CD4-positive, alpha-beta T cell treated with Interleukin-10 for 1 hour (primary cell): Measurements from ENCODE around the gene SSTR5.

ENCODE experiments used
- DNase-seq: peaks from one replicate; pipeline ENCODE4 v3.0.0-alpha.2; 2020

The SSTR5 gene

GRCh38 chr16:1055557-1055924 lies 17.0 kb upstream of the SSTR5 start:
- DNase-seq = no peak

DNA sequence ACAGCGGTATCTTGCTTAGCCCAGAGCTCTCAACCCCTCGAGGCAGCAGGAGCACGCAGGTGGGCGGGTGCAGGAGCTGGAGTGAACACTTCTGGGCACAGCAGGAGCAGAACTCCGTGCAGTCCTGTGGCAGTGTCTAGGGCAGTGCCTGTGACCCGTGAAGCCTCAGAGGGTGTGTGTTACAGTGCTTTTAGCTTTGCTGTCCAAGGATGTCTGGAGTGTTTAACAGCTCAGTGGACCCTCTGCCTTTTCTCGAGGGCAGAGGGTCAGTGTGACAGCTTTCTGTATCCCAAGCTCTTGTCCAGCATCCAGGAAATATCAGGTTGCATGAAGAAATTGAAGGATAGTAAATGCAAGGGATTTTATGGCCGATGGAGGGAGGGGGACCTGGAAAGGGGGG lies 16.4 kb upstream of the SSTR5 start:
- DNase-seq = no peak

GRCh38 chr16:1057252-1057932 lies 15.2 kb upstream of the SSTR5 start:
- DNase-seq = peak; percentile 58

GRCh38 chr16:1058216-1058615 lies 14.3 kb upstream of the SSTR5 start:
- no peak for DNase-seq

DNA sequence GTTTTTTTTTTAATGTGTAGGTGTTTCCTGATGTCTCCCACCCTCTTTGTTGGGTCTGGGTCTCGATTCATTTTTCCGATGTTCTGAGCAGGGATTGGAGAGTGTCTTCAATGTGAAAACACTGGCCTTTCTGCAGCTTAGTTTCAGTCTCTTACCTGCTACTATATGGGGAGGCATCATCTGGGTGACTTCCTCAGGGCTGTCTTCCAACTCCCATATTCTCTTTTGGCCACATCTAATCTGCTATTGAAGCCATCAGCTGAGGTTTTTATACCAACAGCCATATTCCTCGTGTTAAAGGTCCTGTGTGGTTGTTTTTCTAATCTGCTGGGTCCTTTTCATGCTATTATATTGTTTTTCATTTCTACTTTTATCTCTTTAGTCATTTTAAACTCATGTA lies 13.2 kb upstream of the SSTR5 start:
- DNase-seq = no peak

- no peak for DNase-seq
These were observed 11.9 kb upstream of the SSTR5 start for GRCh38 chr16:1060416-1061340.

DNA sequence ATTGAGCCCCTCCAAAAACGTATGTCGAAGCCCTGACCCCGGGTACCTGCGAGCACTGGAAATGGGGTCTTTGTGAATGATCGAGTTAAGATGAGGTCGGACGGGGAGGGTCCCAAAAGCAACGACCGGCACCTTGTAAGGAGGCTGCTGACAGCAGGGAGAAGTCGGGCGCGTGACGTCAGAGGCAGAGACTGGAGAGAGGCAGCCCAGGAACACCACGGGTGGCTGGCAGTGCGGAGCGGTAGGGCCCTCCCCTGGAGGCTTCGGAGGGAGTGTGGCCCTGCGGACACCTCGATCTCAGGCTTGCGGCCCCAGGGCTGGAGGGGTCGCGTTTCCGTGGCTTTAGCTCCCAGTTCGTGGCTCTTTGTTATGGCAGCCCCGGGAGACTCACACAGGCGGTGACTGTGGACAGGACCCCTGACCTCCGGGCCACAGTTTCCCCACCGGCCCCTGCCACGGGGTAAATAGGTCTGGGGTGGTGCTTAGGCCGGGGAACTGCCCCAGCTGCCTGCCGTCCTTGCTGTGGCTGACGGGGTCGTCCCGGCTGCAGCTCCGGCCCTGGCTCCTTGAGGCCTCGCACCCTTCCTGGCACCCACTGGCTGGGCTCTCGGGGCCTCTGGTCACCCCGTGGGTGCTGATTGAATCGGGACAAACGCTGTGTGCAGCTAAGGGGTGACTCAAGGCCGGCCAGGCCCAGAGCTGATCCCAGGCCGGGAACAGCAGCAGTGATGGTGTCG lies 10.6 kb upstream of the SSTR5 start:
- DNase-seq = no peak

DNA sequence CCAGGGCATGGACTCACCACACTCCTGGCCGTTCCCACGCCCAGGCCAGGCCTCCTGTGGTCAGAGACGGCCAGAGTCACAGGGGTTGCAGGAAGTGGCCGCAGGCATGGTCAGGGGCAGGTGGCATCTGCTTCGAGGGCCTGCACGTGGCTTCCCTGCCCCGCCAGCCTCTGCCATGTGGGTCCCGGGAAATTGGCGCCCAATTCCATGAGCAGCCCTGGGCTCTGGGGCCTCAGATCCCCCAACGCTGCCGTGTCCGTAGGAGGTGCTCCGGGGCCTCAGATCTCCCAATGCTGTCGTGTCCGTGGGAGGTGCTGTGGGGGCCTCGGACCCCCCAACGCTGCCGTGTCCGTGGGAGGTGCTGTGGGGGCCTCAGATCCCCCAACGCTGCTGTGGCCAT lies 9.7 kb upstream of the SSTR5 start:
- DNase-seq = no peak

DNA sequence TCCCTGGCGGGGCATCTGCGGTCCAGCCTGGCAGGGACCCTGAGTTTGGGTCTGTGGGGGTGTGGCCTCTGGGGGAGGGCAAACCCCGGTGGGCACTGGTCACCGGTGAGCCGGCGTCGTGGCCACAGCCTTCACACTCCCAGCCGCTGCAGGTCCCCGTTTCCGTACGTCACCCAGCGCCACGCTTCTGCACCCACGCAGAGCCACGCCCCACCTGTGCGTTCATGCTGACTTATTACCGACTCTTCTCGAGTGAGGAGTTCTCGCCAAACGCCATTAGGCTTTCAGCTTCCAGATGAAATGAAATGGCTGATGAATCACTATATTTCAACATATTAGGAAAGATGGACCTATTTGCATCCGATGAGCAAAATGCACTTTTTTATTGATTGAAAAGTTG lies 8.8 kb upstream of the SSTR5 start:
- no peak for DNase-seq

- no peak for DNase-seq
These were observed 6.9 kb upstream of the SSTR5 start for GRCh38 chr16:1065469-1066128.

- DNase-seq = no peak
These were observed 5.9 kb upstream of the SSTR5 start for GRCh38 chr16:1066584-1067172.

- DNase-seq = no peak
These were observed 4.9 kb upstream of the SSTR5 start for GRCh38 chr16:1067629-1068028.

DNA sequence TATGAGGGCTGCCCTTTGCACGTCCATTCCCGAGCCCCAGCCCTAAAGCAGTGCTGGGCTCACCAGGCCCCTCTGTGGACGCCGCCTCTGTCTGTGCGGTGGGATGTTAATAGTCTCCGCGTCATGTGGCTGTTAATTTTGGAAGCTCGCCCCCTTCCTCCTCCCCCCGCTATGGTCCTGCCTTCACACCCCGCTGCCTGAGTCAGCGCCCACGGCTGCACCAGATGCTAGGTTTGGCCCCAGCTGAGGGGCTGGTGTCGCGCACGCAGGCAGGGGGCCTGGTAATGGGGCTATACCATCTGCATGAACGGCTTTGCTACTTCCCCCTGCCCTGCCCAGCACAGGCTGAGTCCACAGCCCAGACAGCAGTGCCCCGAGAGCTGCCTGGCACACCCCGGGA lies 4.1 kb upstream of the SSTR5 start:
- no peak for DNase-seq

- DNase-seq = no peak
These were observed 3.4 kb upstream of the SSTR5 start for GRCh38 chr16:1069154-1069553.

DNA sequence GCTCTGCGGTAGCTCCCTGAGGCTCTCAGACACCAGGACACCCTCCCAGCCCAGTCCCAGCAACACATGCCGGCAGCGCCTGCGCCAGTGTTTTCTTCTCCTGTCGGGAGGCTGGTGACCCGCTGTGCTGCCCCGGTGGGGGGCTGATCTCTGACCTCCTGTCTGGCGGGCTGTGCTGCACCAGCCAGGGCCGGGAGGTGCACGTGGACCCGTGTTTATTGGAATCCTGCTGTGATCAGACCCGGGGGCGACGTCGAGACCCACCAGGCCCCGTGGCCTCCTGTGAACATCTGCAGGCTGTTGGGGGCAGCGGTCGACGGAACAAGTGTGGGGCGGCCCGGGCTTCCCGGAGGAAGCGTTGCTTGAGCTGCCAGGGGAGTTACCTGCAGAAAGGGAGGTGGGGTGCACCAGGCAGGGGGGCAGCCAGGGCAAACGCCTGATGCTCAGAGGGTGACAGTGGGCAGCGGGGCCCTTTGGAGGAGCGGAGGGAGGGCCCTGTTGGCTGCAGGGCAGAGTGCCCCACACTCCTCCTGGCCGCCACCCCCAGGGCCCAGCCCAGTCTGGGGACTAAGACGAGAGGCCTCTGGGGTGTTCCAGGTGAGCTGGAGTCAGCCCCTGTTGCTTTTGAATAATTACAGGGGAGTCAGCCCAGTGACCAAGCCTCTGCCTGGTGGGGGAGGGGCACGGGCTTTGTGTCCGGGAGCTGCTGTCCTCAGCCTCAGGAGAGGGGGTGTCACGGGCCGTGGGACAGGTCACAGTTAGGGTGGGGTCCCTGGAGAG lies 2.3 kb upstream of the SSTR5 start:
- no peak for DNase-seq

- no peak for DNase-seq
These were observed 1.6 kb upstream of the SSTR5 start for GRCh38 chr16:1070864-1071408.

DNA sequence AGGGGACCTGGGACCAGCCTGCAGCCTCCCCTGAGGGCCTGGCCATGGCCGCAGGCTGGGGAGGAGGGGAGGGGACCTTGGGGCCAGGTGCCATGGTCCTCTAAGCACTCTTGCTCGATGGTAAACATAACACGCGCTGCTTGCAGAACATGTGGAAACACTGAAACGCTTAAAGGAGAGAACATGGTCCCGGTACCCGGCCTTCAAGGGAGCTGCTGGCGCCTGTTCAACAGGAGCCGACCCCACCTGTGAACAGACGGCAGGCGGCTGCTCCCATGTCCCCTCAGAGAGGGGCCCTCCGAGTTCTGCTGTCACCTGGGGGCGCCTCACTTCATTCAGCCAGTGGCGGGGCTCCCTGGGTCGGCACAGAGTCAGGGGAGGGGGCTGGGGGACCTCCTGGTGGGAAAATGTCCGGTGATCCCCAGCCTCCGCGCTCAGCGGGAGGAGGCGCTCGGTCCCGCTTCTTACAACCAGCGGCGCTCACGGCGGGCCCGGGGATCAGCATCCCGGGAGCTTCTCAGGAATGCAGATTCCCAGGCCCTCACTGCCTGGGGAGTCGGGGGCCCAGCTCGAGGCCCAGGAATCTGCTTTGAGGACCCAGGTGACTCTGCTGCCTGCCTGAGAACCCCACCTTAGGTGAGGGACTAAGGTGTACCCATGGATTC lies 854 bp upstream of the SSTR5 start:
- DNase-seq = no peak

DNA sequence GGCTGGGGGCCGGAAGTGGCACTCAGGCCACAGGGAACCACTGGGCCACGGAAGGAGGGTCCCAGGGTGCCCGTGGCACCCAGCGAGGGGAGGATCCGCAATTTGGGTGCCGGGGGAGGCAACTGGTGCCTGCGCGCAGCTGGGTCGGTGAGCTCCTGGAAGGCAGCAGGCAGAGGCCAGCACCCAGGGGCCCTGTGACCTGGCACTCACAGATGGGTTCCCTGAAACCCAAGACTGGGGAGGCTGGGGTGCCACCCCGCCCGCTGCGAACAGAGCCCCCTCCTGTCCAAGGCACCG lies 663 bp downstream of the SSTR5 start:
- no peak for DNase-seq

DNA sequence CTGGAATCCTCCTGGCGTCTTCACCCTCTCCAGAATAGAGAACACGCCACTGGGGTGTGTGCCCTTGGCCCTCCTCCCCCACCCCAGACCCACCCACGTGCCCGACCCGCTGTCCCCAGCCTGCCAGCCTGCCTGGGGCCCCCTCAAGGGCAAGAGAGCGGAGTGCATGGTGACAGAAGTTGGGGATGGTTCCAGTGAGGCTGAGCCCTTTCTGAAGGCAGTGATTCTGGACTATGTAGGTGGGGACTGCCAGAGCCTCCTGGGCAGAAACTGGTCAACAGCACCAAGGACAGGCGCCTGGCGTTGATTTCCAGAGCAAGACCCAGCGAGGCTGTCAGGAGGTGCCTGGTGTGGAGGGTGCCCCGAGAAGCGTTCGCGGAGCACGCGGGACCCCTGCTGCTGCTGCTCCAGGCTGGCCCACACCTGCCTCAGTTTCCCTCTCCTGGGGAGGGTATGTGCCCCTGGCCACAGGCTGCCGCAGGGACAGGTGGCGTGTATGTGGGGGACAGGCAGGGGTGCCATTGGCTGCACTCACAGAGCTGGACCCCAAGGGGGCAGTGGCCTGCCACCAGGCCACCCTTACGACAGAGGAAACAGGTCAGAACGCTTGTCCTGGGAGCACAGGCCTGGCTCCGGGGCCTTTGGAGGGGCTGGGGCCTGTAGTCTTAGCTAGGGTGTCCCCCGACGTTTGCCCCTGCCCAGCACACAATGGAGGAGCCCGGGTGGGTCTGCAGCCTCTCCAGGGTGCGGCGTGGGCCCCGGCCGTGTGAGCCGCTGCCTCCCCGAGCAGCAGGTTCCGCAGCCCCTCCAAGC lies 1.2 kb downstream of the SSTR5 start:
- no peak for DNase-seq

DNA sequence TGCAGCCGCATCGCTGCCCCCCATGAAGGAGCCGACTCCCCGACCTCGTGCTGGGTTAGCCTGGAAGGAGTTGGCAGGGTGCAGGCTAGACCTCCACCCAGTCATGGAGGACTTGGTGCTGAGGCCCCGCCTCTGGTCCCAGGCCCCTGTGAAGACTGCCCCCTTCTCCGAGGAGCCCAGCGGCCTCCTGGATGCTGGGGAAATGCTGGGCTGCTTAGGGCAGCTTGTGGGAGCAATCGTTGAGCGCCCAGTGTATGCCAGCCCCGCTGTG lies 1.8 kb downstream of the SSTR5 start:
- no peak for DNase-seq

- no peak for DNase-seq
These were observed 3.0 kb downstream of the SSTR5 start for GRCh38 chr16:1075546-1075945.
